Thymus (tissue), 11 donors: ENCODE data around the gene MAN1C1. TPM values are rescaled to one million over a fixed set of nuclear protein-coding genes. Genes with fewer than 3 reads are reported as not detected.
"Not testable (repeated sequence)": the region's sequence is repeated elsewhere in the genome, so short reads cannot be mapped to it uniquely, and the experiment has no call there.

ENCODE experiments used
- DNase-seq, 9 donors: peaks; one replicate each; pipeline ENCODE4 v3.0.0-alpha.2; 2013; ENCODE audit warnings: low spot score in 9 of 9, low read depth in 6 of 9, missing footprints in 1 of 9
- H3K27ac ChIP-seq, 2 donors: one replicate each; pipeline ENCODE4 v1.5.1; 2013; ENCODE audit warnings: control low read depth in 1 of 2, low read depth in 1 of 2, low read length in 1 of 2, mild to moderate bottlenecking in 1 of 2, moderate library complexity in 1 of 2
- H3K27me3 ChIP-seq, 2 donors: one replicate each; pipeline ENCODE4 v1.5.1; 2013; ENCODE audit warnings: low read length in 1 of 2; ENCODE audit not compliant: control insufficient read depth in 2 of 2, insufficient read depth in 1 of 2
- H3K36me3 ChIP-seq, 2 donors: one replicate each; pipeline ENCODE4 v1.5.1; 2013; ENCODE audit warnings: low read length in 1 of 2, mild to moderate bottlenecking in 1 of 2, moderate library complexity in 1 of 2; ENCODE audit not compliant: control insufficient read depth in 2 of 2, insufficient read depth in 2 of 2
- H3K4me1 ChIP-seq, 2 donors: one replicate each; pipeline ENCODE4 v1.5.1; 2013; ENCODE audit warnings: low read length in 2 of 2; ENCODE audit not compliant: control insufficient read depth in 2 of 2, insufficient read depth in 2 of 2
- H3K4me3 ChIP-seq, 2 donors: one replicate each; pipeline ENCODE4 v1.5.1; 2013; ENCODE audit warnings: low read length in 2 of 2, control low read depth in 1 of 2, mild to moderate bottlenecking in 1 of 2
- H3K9me3 ChIP-seq, 2 donors: one replicate each; pipeline ENCODE4 v1.5.1; 2013; ENCODE audit warnings: low read length in 1 of 2, mild to moderate bottlenecking in 1 of 2; ENCODE audit not compliant: control insufficient read depth in 2 of 2, insufficient read depth in 1 of 2
- WGBS: extraction: QIAGEN DNeasy Blood & Tissue Kit; methylation state at CpG from one replicate; pipeline ENCODE4 v1.1.7; 2013; 5-methylcytosine and 5-hydroxymethylcytosine counted together
- polyA plus RNA-seq: library from polyadenylated mRNA; stranded (reverse); fragments of 200-250 nt; gene quantifications from one replicate; pipeline ENCODE4 v1.2.3, GENCODE V29; 2013
- total RNA-seq: library from RNA; stranded (reverse); fragments of 120-200 nt; gene quantifications from one replicate; pipeline ENCODE4 v1.2.4, GENCODE V29; 2013
- donor health status: healthy.

MAN1C1 gene
- total and polyA plus RNA-seq, 2 donors: 9.7 to 18.4 TPM

- DNase-seq: no peak
- H3K27ac ChIP-seq: no peak overlapping the region
- 83% methylated on average over 6 of the region's 6 CpGs for WGBS
- peaks cover 0 to 6% of the 10 kb centered on the region in 2 donors for H3K27me3 ChIP-seq
- H3K4me3 ChIP-seq: no peak overlapping the region
- H3K36me3 ChIP-seq: no peaks in the 10 kb centered on the region
- no peaks in the 10 kb centered on the region for H3K9me3 ChIP-seq
- peaks cover 0 to 3% of the 10 kb centered on the region in 2 donors for H3K4me1 ChIP-seq
Observed at GRCh38 chr1:25692560-25692959, 76.0 kb downstream of the MAN1C1 start.

- Histone ChIP-seq H3K36me3 (no peaks in the 10 kb centered on the region), H3K27me3 (peaks cover 0 to 4% of the 10 kb centered on the region in 2 donors), H3K4me3 (no peak overlapping the region), H3K9me3 (no peaks in the 10 kb centered on the region), H3K27ac (peak overlapping the region in 1 of 2 donors; percentile 53), H3K4me1 (peaks cover 0 to 9% of the 10 kb centered on the region in 2 donors)
- 93% methylated on average over 9 of the region's 9 CpGs for WGBS
- no peak for DNase-seq
Observed at GRCh38 chr1:25694167-25695007, 77.8 kb downstream of the MAN1C1 start.

GRCh38 chr1:25695090-25695770 is 78.6 kb downstream of the MAN1C1 start:
- 81% methylated on average over 15 of the region's 15 CpGs for WGBS
- Histone ChIP-seq H3K4me1 (peaks cover 0 to 9% of the 10 kb centered on the region in 2 donors), H3K27ac (peak overlapping the region in 1 of 2 donors; percentile 68), H3K27me3 (peaks cover 0 to 4% of the 10 kb centered on the region in 2 donors), H3K4me3 (no peak overlapping the region), H3K9me3 (no peaks in the 10 kb centered on the region), H3K36me3 (no peaks in the 10 kb centered on the region)
- no peak for DNase-seq

- Histone ChIP-seq H3K9me3 (no peaks in the 10 kb centered on the region), H3K4me3 (no peak overlapping the region), H3K36me3 (no peaks in the 10 kb centered on the region), H3K27ac (peak overlapping the region in 1 of 2 donors; percentile 68), H3K27me3 (no peaks in the 10 kb centered on the region), H3K4me1 (peaks cover 0 to 9% of the 10 kb centered on the region in 2 donors)
- no peak for DNase-seq
- WGBS: 92% methylated on average over 11 of the region's 11 CpGs
Observed at GRCh38 chr1:25695771-25696311, 79.2 kb downstream of the MAN1C1 start.

- not testable (repeated sequence) for H3K4me3 ChIP-seq, DNase-seq, H3K9me3 ChIP-seq, H3K27ac ChIP-seq, H3K36me3 ChIP-seq, H3K27me3 ChIP-seq, H3K4me1 ChIP-seq
- WGBS: 97% methylated on average over 4 of the region's 4 CpGs
Observed at GRCh38 chr1:25696643-25697042, 80.1 kb downstream of the MAN1C1 start.

GRCh38 chr1:25697435-25698217 is 81.0 kb downstream of the MAN1C1 start:
- Histone ChIP-seq H3K4me1 (peaks cover 0 to 9% of the 10 kb centered on the region in 2 donors), H3K4me3 (no peak overlapping the region), H3K9me3 (no peaks in the 10 kb centered on the region), H3K27me3 (no peaks in the 10 kb centered on the region), H3K36me3 (no peaks in the 10 kb centered on the region), H3K27ac (peak overlapping the region in 1 of 2 donors; percentile 38)
- DNase-seq: peak in 2 of 9 donors; percentile 47 to 62
- WGBS: 83% methylated on average over 10 of the region's 10 CpGs

- Histone ChIP-seq H3K27me3 (no peaks in the 10 kb centered on the region), H3K4me3 (no peak overlapping the region), H3K9me3 (no peaks in the 10 kb centered on the region), H3K4me1 (peaks cover 0 to 9% of the 10 kb centered on the region in 2 donors), H3K36me3 (no peaks in the 10 kb centered on the region), H3K27ac (no peak overlapping the region)
- DNase-seq: no peak
- 97% methylated on average over 10 of the region's 10 CpGs for WGBS
Observed at GRCh38 chr1:25698252-25698651, 81.7 kb downstream of the MAN1C1 start.

GRCh38 chr1:25699059-25699458 is 82.5 kb downstream of the MAN1C1 start:
- not testable (repeated sequence) for H3K27me3 ChIP-seq, H3K9me3 ChIP-seq, H3K27ac ChIP-seq, H3K4me3 ChIP-seq, DNase-seq, H3K36me3 ChIP-seq
- H3K4me1 ChIP-seq: peaks cover 0 to 13% of the 10 kb centered on the region in 2 donors
- 96% methylated on average over 8 of the region's 8 CpGs for WGBS
